ENCODE data around the gene SMARCD2.
"Not testable (repeated sequence)": the region's sequence is repeated elsewhere in the genome, so short reads cannot be mapped to it uniquely, and the experiment has no call there.

Gene SMARCD2

DNA sequence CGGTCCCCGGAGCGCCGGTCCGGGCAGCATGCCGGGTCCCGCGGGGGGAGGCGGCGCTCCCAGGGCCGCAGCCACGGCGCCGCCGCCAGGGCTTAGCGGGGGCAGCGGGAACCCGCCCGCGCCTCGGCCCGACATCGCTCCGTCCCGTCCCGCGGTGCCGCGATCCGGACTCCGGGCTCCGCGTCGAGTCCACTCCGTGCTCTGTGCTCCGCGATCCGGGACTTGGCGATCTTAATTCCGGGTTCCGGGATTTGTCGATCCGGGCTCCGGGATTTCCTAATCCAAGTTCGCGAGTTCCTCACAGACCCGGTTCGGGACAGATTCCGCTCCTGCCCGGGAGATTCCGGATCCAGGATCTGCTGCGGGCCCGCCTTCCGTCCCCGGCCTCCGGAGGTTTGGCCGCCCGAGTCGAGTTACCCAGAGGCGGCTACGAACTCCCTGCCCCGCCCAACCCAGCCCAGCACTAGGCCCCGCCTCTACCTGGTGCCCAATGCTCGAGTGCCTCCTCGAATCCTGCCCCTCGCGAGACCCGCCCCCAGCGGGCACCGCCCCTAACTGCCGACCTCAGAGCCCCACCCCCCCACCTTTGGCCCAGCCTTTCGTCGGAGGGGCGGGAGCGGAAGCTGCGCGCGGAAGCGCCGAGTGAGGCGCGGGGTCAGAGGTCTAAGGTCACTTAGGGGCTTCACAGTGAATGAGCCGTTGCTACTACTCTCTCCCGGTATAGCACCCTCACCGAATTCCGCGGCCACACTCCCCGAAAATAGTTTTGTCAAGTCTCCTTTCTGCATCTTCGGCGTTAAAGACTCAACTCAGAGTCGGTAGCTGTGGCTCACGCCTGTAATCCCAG is at the start of gene SMARCD2:
SMARCD2 (minus strand) TSS at position 146 of the 847 bp plus-strand sequence; CDS start at position 135, 11 bp downstream.
- DNase-seq: peak; percentile 98 to 99

DNA sequence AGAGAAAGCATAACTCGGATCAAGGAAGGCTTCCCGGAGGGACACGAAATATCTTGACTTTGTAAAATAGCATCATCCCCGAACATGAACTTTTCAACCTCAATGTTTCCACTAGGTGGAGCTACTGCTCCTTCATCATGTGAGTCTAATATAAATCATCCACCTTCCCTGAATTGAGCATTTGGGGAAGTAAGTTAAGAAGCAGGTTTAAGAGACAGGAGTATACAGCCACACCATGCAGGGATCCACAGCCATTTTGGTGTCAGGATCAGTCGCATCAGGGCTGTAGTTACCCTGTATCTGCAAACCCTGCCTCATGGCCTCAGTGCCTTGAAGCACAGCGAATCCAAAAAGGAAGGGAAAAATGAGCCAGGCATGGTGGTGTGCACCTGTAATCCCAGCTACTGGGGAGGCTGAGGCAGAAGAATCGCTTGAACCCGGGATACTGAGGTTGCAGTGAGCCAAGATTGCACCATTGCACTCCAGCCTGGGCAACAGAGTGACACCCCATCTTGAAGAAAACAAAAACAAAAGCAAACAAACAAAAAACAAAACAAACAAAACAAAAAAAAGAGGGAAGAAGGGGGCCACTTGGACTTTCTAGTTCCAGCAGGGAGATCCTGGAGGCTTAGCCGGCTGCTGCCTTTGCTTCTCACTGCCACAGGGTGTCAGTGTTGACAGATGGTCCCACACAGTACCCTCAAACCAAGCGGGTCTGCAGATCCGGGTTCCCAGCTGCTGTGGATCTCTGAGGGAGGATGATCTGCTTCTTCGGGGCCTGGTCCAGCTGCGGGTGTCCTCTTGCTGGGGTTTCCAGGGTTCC is 46.8 kb upstream of the SMARCD2 start:
- peak in 1 of 2 donors; percentile 43 for DNase-seq

DNA sequence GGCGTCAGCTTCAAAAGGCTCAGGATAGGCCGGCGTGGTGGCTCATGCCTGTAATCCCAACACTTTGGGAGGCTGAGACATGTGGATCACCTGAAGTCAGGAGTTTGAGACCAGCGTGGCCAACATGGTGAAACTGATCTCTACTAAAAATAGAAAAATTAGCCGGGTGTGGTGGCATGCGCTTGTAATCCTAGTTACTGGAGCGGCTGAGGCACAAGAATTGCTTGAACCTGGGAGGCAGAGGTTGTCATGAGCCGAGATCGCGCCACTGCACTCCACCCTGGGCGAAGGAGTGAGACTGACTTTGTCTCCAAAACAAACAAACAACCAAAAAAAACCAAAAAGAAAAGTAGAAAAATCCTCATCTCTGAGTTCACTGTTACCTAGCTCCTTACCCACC is 42.6 kb upstream of the SMARCD2 start:
- DNase-seq: not testable (repeated sequence)

DNA sequence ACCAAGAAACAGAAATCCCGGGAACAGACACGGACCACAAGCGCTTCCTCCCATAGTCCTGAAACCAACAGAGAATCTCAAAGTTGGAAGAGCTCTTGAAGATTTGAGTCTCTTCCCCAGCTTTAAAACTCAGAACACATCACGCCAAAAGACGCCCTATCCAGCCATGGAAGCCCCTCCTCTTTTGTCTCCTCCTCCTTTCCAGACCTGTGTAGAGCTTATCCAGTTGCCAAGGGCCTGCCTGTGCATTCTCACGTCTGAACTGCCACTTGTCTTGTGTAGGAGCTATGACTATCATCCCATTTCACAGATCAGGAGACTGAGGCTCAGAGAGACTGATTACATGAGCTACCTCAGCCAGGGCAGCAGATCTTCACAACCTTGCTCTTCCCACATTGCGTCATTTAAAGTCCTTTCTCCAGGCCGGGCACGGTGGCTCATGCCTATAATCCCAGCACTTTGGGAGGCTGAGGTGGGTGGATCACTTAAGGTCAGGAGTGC is 40.2 kb upstream of the SMARCD2 start:
- DNase-seq: not testable (repeated sequence)

DNA sequence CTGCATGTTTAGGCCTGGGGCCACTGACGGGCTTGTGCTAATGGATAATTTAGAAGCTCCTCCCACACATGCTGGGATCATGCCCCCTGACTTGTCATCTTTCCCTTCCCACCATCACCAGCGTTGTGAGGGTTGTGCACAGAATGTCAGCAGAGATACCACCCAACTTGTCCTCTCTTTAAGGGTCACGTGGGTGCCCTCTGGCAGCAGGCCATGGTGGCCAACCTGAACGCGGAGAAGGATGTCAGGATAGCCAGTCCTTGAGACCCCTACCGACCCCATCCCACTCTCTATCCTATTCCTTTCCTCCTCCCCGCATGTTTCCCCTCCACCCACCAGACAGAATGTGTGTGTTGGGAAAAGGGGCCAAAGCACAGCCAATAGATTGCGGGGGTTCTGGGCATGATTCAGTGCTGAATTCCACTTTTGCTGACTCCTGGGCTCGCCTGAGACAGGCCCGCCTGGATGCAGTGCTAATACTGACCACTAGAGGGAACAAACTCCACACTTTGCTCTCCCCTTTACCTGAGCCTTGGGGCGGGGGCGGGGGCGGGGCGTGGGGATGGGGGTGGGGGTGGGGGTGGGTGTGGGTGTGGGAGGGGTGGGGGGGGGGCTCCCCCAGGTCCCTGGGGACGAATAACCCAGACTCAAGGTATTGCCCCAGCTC is 39.6 kb upstream of the SMARCD2 start, which contains the start of gene GH2:
GH2 (minus strand) TSS at position 10 of the 667 bp plus-strand sequence. CDS start 143 bp downstream, outside the sequence.
- peak; percentile 64 to 71 for DNase-seq

DNA sequence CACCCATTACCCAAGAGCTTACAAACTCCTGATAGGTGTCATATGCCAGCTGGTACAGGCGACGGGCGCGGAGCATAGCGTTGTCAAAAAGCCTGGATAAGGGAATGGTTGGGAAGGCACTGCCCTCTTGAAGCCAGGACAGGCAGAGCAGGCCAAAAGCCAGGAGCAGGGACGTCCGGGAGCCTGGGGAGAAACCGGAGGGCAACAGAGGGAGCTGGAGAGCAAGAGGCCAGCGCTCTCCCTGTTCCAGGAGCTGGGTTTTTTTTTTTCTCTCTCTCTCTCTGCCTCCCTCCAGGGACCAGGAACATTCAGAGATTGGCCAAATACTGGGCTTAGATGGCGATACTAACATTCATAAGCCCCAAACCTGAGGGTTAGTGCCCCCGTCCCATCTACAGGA is 38.9 kb upstream of the SMARCD2 start:
- not testable (repeated sequence) for DNase-seq

DNA sequence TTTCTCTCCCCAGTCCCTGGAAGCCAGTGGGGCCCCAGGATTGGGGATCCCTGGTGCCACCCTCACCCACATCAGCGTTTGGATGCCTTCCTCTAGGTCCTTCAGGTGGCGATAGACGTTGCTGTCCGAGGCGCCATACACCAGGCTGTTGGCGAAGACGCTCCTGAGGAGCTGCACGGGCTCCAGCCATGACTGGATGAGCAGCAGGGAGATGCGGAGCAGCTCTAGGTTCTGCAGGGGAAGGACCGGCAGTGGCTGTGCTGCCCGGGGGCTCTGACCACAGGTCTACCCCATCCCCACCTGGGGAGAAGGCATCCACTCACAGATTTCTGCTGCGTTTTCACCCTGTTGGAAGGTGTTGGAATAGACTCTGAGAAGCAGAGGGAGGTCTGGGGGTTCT is 38.2 kb upstream of the SMARCD2 start:
- DNase-seq: no peak

DNA sequence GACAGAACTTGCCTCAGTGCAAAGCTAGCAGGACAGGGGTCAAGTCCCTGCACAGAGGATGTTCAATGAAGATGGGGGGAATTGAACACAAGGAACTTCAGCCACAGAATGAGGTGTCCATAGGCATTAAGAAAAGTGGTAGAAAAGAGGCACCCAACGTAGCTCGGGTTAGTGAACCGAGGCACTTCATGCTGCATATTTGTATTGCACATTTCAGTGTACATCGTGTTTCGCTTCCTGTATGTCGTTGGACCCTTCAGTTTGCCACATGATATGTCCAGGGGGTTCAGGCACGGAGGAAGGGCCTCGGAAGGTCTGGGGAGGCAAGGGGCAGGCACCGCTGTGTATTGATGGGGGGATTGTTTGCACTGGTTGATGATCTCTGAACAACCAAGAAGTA is 35.9 kb upstream of the SMARCD2 start:
- not testable (repeated sequence) for DNase-seq

- not testable (repeated sequence) for DNase-seq
Measured at GRCh38 chr17:63874693-63875092, 32.2 kb upstream of the SMARCD2 start.

- not testable (repeated sequence) for DNase-seq
Measured at GRCh38 chr17:63874061-63874626, 31.7 kb upstream of the SMARCD2 start.

GRCh38 chr17:63873577-63873976 is 31.1 kb upstream of the SMARCD2 start, which contains the start of gene CSH2:
CSH2 (minus strand) TSS chr17:63873677; CDS start chr17:63873614, 63 bp downstream.
- not testable (repeated sequence) for DNase-seq

DNA sequence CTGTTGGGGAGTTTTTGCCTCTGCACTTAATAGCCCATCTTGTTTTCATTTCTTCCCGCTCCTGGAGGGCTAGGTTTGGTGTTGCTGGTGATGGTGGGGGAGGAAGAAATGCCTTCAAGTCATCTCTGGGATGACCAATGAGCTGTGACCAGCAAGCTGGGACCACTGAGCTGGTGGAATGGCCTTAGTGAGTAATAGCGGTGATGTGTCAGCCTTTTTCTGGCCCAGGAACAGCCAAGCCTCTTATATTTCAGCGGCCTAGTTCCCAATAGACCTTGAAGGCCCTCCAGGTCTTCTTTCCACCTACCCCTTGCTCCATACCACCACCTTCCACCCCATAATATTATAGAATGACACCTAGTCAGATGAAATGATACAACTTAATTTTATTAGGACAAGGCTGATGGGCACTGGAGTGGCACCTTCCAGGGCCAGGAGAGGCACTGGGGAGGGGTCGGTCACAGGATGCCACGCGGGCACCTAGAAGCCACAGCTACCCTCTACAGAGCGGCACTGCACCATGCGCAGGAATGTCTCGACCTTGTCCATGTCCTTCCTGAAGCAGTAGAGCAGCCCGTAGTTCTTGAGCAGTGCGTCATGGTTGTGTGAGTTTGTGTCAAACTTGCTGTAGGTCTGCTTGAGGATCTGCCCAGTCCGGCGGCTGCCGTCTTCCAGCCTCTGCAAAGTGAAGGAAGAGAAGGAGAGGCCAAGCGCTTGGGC is 29.3 kb upstream of the SMARCD2 start:
- DNase-seq: not testable (repeated sequence)

GRCh38 chr17:63870292-63870665 is 27.8 kb upstream of the SMARCD2 start:
- not testable (repeated sequence) for DNase-seq

DNA sequence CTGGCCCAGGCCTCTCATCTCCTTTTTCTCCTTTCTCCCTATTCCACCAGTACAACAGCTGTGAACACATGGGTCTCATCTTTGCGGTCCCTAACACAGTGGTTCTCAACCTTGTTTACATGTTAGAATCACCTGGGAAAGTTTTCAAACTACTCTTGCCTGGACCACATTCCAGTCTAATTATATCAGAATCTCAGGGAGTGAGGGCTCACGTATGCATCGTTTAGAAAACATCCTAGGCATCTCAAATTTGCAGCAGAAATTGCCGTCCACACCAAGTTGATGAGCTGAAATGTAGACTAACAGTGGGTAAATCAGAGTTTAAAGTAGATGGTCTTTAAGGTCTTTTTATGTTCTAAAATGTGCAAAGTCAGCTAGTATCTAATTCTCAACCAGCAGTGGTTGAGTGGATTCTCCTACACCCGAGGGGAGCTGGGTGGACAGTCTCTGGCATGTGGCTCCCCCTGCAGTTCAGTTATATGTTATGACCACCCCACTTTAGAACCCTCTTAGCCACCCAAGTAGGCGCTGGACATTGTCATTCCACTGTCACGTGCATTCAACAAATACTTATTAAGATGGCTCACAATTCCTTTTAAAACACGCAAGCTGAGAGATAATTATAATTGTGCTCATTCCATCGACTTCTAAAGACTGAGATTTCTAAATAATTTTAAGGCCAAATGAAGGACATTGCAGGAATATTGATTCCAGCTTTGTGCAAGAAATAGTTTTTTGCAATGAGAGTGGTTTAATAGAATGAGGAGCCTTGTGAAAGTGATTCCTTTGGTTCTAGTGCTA is 27.2 kb upstream of the SMARCD2 start:
- not testable (repeated sequence) for DNase-seq

- DNase-seq: not testable (repeated sequence)
Measured at GRCh38 chr17:63866625-63867024, 24.1 kb upstream of the SMARCD2 start.

DNA sequence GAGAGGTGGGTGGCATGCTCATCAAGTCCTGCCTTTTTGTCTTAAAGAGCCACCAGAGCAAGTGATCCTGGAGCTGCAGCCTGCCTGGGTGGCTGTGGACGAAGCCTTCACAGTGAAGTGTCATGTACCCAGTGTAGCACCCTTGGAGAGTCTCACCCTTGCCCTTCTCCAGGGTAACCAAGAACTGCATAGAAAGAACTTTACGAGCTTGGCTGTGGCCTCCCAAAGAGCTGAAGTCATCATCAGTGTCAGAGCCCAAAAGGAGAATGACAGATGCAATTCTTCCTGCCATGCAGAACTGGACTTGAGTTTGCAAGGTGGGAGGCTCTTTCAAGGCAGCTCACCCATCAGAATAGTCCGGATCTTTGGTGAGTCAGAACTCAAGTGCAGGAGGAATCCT is 16.8 kb upstream of the SMARCD2 start:
- DNase-seq: no peak

GRCh38 chr17:63856425-63856824 is 13.9 kb upstream of the SMARCD2 start:
- DNase-seq: not testable (repeated sequence)

DNA sequence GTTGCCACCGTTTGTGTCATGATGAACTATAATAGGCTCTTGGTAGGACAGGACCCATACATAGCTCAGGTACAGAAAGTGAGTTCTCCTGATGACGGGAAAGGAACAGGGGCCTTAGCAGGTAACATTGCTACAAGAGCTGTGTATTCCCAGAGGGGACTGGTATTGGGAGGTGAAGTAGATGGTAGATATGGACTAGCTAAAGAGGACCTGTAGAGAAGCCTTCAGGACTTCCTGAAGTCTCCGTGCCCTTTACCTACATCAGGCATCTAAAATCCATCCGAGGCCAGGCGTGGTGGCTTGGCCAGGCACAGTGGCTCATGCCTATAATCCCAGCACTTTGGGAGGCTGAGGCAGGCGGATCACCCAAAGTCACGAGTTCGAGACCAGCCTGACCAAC is 12.7 kb upstream of the SMARCD2 start:
- DNase-seq: no peak

DNA sequence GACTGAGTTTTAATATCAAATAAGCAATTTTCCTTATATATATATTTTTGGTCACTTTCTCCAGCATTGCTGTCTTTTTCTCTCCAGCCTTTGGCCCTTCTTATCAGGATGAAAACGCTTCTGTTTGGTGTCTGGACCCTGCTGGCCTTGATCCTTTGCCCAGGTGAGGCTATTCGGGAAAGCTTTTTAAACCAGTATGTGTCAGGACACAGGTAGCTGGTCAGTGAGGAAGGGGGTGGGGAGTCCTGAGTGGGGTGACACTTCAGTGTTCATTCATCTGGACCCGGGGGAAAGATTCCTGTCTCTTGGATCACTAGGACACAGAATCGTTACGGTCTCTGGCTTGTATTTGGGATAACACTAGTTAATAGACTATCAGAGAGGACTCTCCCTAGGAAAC is 12.2 kb upstream of the SMARCD2 start:
- no peak for DNase-seq

DNA sequence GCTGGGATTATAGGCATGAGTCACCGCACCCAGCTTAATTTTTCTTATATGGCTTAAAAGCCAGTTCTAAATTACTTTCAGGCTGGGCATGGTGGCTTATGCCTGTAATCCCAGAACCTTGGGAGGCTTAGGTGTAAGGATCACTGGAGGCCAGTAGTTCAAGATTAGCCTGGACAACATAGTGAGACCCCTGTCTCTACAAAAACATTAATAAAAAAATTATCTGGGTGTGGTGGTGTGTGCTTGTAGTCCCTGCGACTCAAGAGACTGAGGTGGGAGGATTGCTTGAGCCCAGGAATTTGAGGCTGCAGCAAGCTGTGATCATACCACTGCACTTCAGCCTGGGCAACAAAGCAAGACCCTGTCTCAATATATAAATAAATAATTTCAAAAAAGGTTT is 10.8 kb upstream of the SMARCD2 start:
- no peak for DNase-seq

DNA sequence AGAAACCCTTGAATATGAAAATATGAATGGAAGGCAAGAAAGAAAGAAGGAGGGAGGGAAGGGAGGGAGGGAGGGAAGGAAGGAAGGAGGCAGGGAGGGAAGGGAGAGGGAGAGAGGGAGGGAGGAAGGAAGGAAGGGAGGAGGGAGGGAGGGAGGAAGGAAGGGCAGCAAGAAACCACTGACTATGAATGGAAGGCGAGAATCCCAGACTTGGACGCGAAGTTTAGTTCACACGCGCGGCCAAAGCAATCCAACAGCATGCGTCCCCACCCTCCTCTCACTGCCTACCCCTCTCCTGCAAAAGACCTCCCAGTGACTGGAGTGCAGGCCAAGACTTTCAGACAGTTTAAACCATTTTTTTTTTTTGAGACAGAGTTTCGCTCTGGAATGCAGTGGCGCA is 7.9 kb upstream of the SMARCD2 start:
- DNase-seq: no peak
